ENCODE measurements around the gene TTYH1.
"Not testable (repeated sequence)": the region's sequence is repeated elsewhere in the genome, so short reads cannot be mapped to it uniquely, and the experiment has no call there.

Gene TTYH1

DNA sequence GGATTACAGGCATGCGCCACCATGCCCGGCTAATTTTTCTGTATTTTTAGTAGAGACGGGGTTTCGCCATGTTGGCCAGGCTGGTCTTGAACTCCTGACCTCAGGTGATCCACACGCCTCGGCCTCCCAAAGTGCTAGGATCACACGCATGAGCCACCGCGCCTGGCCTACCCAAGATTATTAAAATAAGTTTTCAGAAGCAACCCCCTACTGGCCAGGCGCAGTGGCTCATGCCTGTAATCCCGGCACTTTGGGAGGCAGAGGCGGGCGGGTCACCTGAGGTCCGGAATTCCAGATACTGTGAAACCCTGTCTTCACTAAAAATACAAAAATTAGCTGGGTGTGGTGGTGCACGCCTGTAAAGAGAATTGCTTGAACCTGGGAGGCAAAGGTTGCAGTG lies 31.1 kb downstream of the TTYH1 start:
- DNase-seq: not testable (repeated sequence)

DNA sequence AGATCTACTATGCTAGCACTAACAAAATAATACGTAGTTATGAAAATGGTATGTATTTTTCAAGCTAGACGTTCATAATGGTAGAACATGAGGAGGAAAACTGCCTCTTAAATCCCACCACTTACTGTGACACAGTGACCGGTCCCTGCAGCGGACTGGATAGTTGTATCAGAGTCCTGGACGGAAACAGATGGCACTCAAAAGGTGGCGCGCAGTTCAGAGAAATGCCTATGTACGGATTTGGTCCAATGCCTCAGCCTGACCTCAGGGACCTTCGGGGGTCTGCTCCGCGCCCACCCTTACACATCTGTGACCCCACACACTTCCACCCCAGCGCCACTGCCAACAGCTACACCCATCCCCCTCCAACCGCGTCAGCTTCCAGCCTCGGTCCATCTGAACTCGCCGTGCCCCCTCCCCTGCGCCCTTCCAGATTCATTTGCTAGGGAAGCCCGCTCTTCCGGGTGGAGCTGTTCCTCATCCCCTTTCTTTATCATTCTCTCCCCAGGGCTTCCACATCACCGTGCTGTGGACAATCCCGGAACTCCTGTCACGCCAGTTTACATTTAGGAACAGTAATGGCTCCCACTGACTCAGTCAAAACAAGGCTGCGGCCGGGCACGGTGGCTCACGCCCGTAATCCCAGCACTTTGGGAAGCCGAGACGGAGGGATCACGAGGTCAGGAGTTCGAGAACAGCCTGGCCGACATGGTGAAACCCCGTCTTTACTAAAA lies 32.9 kb downstream of the TTYH1 start:
- no peak for DNase-seq

DNA sequence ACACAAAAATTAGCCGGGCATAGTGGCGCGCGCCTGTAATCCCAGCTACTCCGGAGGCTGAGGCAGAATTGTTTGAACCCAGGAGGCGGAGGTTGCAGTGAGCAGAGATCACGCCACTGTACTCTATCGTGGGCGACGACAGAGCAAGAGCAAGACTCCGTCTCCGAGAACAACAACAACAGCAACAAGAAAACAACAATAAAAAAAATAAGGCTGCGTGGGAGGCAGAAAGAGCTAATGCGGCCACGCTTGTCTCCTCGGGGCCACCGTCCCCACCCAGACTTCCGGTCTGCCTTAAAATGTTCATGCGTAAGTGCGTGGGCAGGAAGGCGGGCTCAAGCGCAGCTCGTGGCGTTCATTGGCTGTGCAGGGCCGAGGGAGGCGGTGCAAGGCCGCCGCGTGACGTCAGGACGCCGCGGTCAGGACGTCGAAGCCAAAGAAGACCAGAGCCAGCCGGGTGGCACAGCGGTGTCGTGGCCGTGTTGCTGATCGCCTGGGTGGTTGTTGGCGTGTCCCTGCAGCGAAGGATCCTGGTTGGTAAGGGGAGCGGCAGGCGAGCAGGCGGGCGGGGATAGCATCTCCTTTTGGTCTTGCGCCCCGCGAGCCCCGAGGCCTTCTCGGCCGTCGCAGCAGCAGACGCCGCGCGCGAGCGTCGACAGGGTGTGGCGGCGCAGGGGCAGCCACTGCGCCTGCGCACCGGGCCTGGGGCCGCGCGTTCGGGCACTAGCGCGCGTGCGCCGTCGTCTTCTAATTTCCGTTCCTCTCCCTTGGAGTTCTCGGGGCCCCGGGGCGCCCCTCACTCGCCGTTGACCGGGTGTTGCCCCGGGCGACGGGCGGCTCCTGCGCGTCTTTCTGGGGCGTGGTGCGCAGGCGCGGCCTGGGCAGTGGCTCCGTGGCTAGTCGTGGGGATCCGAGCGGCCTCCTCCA lies 33.8 kb downstream of the TTYH1 start, which contains the start of gene LENG8:
LENG8 (plus strand) TSS at position 426 of the 927 bp plus-strand sequence. CDS start 2,146 bp downstream, outside the sequence.
- no peak for DNase-seq

DNA sequence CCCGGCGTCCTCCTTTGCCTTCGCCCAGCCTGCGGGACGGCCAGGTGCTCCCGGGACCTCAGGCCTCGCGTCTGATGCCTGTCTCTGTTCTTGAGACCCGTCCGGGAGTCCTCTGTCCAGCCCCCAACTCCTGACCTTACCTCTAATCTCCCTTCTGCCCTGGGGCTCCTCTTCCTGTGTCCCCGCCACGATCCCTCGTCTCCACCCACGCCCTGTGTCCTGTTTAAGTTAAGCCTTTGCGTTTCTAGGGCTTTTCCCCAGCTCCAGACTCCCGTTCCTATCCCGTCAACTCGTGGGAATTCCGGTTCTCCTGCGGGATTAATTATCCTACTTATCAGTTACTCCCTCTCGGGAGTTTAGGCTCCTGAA lies 34.4 kb downstream of the TTYH1 start:
- DNase-seq: no peak

DNA sequence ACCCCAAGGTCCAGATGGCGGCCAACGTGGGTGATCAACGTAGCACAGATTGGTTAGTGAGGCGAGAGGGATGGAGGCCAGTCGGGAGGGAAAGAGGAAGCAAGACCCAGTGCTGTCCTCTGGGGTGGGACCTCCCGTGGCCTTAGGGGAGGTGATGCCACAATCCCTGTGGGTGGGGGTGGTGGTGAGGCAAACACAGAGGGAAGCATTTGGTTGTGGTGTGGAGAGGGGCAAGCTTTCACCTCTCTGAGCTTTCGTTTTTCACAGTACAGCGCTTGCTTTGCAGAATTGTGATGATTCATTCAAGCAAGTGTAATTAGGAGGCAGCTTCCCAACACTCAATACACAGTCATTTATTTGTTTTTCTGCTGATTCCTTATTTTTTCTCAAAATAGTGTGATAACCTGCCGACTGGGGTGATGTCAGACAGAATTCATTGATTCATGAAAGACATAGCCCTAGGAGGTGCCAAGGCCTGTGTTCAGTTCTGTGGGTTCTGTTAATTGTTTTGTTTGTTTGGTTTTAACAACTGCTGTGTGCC lies 36.1 kb downstream of the TTYH1 start:
- no peak for DNase-seq

DNA sequence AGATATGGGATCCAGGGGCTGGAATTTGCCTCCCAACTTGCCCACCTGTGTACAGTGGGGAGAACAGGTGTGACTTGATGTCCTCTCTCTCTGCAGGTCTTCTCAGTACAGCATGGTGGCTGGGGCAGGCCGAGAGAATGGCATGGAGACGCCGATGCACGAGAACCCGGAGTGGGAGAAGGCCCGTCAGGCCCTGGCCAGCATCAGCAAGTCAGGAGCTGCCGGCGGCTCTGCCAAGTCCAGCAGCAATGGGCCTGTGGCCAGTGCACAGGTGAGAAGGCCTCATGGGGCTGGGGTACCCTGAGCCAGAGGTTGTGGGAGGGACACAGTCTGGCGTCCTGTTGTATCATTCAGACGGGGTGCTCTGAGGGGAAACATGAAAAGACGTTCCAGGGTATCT lies 36.7 kb downstream of the TTYH1 start:
- DNase-seq: no peak

DNA sequence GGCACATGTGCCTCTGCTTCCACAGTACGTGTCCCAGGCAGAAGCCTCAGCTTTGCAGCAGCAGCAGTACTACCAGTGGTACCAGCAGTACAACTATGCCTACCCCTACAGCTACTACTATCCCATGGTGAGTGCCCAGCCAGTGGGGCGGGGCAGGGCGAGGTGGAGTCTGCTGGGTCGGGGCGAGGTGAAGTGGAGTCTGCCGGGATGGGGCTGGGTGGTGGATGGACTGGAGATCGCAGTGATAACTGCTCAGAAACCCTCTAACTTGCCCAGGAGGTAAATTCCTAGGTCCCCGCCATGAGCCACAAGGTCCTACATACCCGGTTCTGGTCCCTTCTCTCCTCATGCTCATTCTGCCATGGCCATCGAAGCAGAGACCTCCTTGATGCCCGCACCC lies 37.4 kb downstream of the TTYH1 start:
- DNase-seq: no peak

DNA sequence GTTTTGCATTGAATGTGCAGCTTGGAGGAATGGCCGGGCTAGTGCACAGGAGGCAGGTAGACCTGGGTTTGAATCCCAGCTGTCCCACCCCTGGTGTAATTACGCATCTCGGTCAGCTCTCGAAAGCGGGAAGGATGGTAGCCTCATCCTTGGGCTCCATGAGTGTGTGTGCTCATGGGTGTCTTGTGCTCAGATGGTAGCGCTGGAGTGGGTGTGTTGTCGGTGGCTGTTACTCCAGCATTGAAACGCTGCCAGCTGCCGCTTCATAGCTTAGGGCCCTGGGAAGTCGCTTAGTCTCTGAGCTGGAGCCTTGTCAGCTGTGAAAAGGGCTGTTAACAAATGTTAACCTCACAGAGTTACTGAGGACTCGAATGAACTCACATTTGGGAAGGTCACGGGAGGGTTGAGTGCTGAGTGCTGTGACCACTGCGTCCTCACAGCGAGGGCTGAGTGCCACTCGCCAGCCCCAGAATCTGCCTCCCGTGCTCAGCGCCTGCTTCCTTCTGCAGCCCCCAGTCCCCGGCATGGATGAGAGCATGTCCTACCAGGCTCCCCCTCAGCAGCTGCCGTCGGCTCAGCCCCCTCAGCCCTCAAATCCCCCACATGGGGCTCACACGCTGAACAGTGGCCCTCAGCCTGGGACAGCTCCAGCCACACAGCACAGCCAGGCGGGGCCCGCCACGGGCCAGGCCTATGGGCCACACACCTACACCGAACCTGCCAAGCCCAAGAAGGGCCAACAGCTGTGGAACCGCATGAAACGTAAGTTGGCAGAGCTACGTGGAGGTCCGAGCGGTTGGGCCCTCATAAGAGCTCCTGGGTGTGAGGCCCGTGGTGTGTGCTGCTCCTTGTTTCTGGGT lies 38.9 kb downstream of the TTYH1 start:
- no peak for DNase-seq

DNA sequence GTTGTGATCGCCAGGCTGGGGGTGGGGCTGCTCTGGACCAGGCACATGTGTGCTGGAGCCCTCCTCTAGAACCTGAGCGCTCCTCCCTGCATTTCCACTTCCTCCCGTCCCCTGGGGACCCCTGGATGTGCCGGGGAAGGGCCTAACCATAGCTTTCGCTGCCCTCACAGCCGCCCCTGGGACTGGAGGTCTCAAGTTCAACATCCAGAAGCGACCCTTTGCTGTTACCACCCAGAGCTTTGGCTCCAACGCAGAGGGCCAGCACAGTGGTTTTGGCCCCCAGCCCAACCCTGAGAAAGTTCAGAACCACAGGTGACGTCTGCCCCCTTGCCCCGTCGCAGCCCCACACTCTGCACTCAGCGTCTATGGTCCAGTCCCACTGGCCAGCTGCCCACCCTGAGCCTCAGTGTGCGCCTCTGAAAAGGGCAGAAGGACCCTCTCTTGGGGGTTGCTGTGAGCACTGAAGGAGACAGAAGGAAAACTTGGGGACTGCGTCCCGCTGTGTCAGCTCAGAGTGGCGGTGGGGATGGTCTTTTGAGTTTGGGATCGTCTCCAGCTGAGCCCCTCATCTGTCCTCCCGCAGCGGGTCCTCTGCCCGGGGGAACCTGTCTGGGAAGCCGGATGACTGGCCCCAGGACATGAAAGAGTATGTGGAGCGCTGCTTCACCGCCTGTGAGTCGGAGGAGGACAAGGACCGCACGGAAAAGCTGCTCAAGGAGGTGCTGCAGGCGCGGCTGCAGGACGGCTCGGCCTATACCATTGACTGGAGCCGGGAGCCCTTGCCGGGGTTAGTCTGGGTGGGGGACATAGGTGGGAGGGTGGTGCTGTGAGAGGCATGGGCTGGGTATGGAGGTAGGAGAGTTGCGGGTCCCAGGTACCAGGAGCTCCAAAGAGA lies 39.8 kb downstream of the TTYH1 start:
- DNase-seq: no peak

DNA sequence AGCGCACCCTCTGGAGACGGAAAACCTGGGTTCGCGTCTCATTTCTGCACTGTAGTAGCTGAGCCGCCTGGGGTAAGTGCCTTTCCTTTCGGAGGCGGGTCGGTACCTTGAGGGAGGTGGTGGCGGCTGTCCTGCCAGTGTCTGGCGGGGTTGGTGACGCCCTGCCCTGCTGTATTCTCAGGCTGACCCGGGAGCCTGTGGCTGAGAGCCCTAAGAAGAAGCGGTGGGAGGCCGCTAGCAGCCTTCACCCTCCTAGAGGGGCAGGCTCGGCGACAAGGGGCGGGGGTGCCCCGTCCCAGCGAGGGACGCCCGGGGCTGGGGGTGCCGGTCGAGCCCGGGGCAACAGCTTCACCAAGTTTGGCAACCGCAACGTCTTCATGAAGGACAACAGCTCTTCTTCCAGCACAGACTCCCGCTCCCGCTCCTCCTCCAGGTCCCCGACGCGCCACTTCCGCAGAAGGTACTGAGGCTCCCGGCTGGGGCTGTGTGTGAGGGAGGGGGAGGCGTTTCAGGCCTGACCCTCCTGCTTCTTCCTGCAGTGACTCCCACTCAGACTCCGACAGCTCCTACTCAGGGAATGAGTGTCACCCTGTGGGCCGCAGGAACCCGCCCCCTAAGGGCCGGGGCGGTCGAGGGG lies 40.6 kb downstream of the TTYH1 start:
- no peak for DNase-seq

DNA sequence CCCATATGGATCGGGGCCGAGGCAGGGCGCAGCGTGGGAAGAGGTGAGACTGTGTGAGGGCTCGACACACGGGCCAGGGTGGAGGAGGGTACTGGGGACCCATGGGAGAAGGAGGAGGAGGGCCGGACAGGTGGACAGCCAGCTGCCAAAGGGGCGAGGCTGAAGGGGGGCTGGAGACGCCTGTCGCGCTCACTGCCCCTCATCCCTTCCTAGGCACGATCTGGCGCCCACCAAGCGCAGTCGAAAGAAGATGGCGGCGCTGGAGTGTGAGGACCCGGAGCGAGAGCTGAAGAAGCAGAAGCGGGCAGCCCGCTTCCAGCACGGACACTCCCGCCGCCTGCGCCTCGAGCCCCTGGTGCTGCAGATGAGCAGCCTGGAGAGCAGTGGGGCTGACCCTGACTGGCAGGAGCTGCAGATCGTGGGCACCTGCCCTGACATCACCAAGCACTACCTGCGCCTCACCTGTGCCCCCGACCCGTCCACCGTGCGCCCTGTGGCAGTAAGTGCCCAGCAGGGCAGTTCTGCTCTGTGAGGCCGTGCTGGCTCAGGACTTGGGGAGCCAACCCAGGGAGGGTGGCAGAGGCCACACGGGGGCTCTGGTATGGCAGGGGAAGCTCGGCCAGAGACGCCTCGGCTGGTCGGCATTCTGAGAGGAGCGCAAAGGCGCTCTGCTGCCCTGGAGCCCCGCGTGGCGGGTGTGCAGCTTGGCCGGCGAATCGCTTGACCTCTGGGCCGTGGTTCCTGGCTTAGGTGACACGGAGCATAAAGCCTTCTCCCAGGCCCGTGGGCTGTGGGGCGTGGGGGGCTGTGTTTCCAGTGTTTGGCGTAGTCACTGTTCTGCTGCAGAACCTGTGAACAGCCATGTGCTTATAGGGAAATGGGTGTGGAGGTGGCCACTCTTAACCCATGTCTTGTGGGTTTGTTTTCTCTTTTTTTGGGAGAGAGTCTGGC lies 41.4 kb downstream of the TTYH1 start:
- DNase-seq: no peak

DNA sequence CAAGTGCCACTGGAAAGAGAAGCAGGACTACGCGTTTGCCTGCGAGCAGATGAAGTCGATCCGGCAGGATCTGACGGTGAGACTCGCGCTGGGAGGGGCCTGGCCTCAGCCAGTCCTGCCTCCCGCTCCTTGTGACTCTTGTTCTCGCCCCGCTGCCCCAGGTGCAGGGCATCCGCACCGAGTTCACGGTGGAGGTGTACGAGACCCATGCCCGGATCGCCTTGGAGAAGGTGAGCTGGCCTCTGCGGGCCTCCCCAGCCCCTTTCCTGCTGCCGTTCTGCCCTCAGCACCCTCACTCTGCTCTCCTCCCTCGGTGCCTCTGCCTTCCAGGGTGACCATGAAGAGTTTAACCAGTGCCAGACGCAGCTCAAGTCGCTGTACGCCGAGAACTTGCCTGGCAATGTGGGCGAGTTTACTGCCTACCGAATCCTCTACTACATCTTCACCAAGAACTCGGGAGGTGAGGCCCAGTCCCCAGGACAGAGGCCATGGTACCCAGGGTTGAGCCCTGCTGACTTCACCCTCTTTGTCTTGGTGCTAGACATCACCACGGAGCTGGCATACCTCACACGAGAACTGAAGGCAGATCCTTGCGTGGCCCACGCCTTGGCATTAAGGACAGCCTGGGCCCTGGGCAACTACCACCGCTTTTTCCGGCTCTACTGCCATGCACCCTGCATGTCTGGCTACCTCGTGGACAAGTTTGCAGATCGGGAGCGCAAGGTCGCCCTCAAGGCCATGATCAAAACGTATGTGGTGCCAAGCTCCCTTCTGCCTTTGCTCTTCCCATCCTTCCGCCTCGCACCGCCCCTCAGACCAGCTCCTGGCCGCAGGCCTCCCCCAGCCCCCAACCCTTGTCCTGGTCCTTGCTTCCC lies 42.7 kb downstream of the TTYH1 start:
- no peak for DNase-seq

DNA sequence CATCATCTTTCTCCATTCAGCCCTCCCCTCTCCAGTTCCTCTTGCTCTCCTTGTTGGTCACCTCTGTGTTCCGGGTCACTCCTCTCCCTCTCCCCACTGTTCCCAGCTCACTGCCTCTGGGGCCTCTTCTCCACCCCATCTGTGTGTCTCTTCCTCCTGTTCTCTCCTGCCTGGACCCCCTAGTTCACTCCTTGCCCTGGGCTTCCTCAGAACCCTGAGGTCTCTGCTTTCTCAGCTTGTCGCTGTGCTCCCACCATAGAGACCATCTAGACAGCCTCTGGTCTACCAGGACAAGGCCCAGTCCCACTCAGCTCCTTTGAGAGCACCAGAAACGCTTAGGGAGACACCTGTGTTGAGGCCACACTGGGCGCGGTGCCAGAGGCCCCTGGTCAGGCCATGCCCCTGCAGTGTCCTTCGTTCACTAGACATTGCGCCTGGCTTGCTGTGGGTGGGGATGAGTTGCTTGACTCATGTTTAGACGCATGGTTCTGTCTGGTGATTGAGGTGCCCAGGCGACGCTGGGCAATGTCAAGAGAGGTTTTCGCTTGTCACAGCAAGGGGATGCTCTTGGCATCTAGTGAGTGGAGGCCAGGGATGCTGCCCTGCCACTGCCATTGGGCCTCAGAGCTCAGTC lies 43.5 kb downstream of the TTYH1 start:
- no peak for DNase-seq

DNA sequence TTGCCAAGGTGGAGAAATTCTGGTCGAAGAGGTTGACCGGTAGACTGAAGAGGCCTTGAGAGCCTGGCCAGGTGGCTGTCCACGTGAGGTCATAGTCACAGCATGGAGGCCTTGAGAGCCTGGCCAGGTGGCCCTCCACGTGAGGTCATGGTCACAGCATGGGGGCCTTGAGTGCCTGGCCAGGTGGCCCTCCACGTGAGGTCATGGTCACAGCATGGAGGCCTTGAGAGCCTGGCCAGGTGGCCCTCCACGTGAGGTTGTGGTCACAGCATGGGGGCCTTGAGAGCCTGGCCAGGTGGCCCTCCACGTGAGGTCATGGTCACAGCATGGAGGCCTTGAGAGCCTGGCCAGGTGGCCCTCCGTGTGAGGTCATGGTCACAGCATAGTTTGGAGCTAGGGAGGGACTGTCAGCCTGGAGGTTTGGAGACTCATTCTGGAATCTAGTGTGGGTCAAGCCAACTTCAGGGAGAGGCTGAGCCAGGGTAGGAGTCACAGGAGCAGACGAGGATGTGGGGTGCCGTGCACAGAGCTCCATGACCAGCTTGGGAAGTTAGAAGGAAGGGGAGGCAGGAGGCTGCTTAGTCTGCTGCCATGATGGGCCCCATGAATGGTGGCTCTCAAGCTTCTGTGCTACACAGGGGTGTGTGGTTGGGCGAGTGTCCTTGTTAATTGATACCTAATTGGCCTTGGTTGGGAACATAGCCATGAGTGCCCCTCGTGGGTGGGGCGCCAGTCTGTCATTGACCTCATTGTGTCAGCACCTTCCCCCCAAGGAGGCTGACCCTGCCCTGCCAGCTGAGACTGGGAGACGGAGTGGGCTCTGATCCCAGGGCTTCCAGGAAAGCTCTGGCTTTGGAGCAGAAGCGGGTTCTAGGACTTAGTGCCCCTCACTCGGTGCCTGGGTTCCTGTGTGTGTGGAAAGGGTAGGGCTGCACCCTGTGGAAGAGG lies 44.3 kb downstream of the TTYH1 start:
- DNase-seq: no peak

DNA sequence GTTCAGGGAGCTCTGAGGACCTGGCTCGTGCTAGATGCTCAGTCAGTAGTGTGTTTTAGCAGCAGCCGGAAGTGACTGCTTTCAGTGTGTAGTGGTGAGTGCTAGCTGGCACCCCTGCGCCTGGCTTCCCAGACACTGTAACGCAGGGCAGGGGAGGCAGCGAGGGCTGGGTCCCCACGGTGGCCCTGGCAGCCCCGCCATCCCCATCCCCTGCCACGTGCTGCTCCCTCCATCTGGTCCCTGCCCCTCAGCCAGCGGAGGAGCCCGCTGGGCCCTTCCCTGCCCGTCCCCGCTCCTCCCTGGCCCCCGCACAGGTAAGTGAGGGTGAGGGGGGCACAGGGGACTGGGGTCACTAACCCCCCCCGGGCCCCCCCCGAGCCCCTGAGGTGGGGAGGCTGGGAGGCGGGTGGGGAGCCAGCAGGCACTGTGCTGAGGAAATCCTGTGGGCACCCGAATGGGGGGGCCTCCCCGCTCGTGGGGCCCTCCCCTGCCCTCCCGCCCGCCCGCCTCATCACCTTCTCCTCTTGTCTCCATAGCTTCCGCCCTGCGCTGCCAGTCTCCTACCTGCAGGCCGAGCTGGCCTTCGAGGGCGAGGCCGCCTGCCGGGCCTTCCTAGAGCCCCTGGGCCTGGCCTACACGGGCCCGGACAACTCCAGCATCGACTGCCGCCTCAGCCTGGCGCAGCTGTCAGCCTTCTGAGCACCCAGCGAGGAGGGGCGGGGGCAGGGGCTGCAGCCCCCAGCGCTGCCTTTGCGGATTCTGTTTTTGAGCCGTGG lies 45.2 kb downstream of the TTYH1 start:
- no peak for DNase-seq

DNA sequence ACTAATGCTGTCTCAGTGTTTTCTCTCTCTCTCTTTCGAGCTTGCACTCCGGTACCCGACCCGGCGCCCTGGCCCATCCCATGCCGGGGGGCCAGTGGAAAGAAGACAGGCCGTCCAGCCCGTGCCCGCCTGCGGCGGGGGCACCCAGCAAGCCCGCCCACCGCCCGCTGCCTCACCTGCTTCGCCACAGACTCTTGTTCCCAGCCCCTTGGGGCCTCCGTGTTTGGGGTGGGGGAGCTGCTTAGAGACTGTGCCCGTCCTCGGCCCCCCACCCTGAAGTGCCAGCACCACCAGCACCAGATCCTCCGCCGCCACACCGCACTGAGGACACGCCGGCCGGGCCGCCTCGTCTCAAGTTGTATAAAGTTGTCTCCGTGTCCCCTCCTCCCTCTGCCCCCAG lies 45.9 kb downstream of the TTYH1 start:
- DNase-seq: no peak

All from cortex of kidney (tissue), 1 donor.